Loucy (cell line): ENCODE measurements around the gene NIPSNAP3A.
A peak's percentile ranks its signal among the peaks of the same experiment; 100 is the strongest.

ENCODE experiments used
- H2AFZ ChIP-seq: fragments of 200-600 bp; sonication (generic); 2 replicates; pipeline ENCODE4 v1.6.0; 2016; ENCODE audit warnings: antibody characterized with exemption, mild to moderate bottlenecking, low read length, moderate library complexity
- H3F3A ChIP-seq: fragments of 200-600 bp; 2 replicates; pipeline ENCODE4 v1.6.0; 2016; ENCODE audit warnings: antibody characterized with exemption, low read depth, mild to moderate bottlenecking
- H3K27me3 ChIP-seq: fragments of 200-600 bp; sonication (generic); 2 replicates; pipeline ENCODE4 v1.6.1; 2014; ENCODE audit warnings: low read length, mild to moderate bottlenecking; ENCODE audit not compliant: insufficient read depth, poor library complexity, severe bottlenecking
- H3K36me3 ChIP-seq: fragments of 200-600 bp; sonication (generic); 2 replicates; pipeline ENCODE4 v1.6.1; 2016; ENCODE audit warnings: low read length; ENCODE audit not compliant: insufficient read depth
- H3K4me1 ChIP-seq: fragments of 200-600 bp; sonication (generic); 2 replicates; pipeline ENCODE4 v1.5.1; 2014; ENCODE audit warnings: low read length, mild to moderate bottlenecking; ENCODE audit not compliant: insufficient read depth, poor library complexity, severe bottlenecking
- H3K4me2 ChIP-seq: fragments of 200-600 bp; sonication (generic); 2 replicates; pipeline ENCODE4 v1.6.0; 2014; ENCODE audit warnings: antibody characterized with exemption, low read length, low read depth, mild to moderate bottlenecking; ENCODE audit not compliant: poor library complexity, severe bottlenecking
- H3K4me3 ChIP-seq: fragments of 200-600 bp; sonication (generic); 2 replicates; pipeline ENCODE4 v1.5.1; 2014; ENCODE audit warnings: low read length, mild to moderate bottlenecking, mixed read lengths; ENCODE audit not compliant: poor library complexity, severe bottlenecking
- H3K79me2 ChIP-seq: fragments of 200-600 bp; sonication (generic); 2 replicates; pipeline ENCODE4 v1.6.1; 2014; ENCODE audit warnings: low read length; ENCODE audit not compliant: insufficient read depth
- H3K9ac ChIP-seq: fragments of 200-600 bp; sonication (generic); 2 replicates; pipeline ENCODE4 v1.6.0; 2014; ENCODE audit warnings: mild to moderate bottlenecking, low read depth, low read length, moderate library complexity; ENCODE audit not compliant: poor library complexity, severe bottlenecking
- H3K9me2 ChIP-seq: fragments of 200-600 bp; sonication (generic); replicated peaks from 2 replicates; pipeline ENCODE4 v1.6.1; 2016; ENCODE audit warnings: low read depth, low read length, mixed read lengths
- H3K9me3 ChIP-seq: fragments of 200-600 bp; sonication (generic); 2 replicates; pipeline ENCODE4 v1.6.1; 2014; ENCODE audit warnings: mild to moderate bottlenecking, antibody characterized with exemption, low read length, low read depth; ENCODE audit not compliant: insufficient read depth
- H4K20me1 ChIP-seq: fragments of 200-600 bp; sonication (generic); 2 replicates; pipeline ENCODE4 v1.6.0; 2014; ENCODE audit warnings: antibody characterized with exemption, low read length, mild to moderate bottlenecking; ENCODE audit not compliant: insufficient read depth, poor library complexity, severe bottlenecking
- EZH2phosphoT487 ChIP-seq: fragments of 200-600 bp; IDR thresholded peaks from 2 replicates; pipeline ENCODE4 v1.6.1; 2018; ENCODE audit warnings: antibody characterized with exemption, mild to moderate bottlenecking, moderate library complexity, borderline replicate concordance
- TF ChIP-seq, protein P1 (sequence below): fragments of 200-600 bp; sonication (generic); conservative IDR thresholded peaks from 2 replicates; pipeline ENCODE4 v1.5.1; 2014; ENCODE audit warnings: mild to moderate bottlenecking, antibody characterized with exemption, low read length

Gene NIPSNAP3A

DNA sequence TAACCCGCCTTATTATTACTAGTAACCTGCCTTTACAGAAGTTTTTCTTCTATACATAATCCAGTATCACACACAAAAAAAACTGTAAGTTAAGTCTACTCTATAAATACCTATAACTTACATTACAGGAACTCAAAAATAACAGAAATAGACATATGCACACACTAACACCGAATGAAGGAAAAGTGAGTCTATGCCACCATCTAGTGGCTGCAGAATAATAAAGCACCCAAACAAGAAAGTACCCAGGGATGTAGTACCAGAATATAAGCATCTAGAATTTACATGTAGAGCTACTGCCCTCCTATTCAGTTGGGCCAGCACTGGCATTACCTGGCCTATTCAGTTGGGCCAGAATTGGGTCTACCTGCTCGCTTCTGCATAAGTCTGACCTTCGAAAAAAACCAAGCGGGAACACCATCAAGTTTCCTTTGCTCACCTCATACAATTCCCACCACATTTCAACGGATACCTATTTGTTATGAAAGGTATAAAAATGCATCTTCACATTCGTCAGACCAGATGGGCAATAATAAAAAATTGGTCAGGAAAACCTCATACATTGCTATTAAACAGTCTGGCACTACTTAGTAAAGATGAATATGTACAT, 4.0 kb upstream of the NIPSNAP3A start:
- H3K4me2 ChIP-seq: no peak overlapping the region
- no peak overlapping the region for H3K9ac ChIP-seq
- H3K4me3 ChIP-seq: no peak overlapping the region
- no peak for TF ChIP-seq EZH2phosphoT487
- TF ChIP-seq, protein P1, sequence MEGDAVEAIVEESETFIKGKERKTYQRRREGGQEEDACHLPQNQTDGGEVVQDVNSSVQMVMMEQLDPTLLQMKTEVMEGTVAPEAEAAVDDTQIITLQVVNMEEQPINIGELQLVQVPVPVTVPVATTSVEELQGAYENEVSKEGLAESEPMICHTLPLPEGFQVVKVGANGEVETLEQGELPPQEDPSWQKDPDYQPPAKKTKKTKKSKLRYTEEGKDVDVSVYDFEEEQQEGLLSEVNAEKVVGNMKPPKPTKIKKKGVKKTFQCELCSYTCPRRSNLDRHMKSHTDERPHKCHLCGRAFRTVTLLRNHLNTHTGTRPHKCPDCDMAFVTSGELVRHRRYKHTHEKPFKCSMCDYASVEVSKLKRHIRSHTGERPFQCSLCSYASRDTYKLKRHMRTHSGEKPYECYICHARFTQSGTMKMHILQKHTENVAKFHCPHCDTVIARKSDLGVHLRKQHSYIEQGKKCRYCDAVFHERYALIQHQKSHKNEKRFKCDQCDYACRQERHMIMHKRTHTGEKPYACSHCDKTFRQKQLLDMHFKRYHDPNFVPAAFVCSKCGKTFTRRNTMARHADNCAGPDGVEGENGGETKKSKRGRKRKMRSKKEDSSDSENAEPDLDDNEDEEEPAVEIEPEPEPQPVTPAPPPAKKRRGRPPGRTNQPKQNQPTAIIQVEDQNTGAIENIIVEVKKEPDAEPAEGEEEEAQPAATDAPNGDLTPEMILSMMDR: peak; percentile 86
- H3K36me3 ChIP-seq: no peaks in the 10 kb centered on the region
- no peak overlapping the region for H2AFZ ChIP-seq
- peaks cover 3% of the 10 kb centered on the region for H3K79me2 ChIP-seq
- no peaks in the 10 kb centered on the region for H4K20me1 ChIP-seq
- H3K9me2 ChIP-seq: no peaks in the 10 kb centered on the region
- peaks cover 3% of the 10 kb centered on the region; the same call in 1 of the 2 replicates for H3F3A ChIP-seq
- H3K4me1 ChIP-seq: peaks cover 14% of the 10 kb centered on the region
- H3K9me3 ChIP-seq: no peaks in the 10 kb centered on the region
- H3K27me3 ChIP-seq: no peaks in the 10 kb centered on the region

DNA sequence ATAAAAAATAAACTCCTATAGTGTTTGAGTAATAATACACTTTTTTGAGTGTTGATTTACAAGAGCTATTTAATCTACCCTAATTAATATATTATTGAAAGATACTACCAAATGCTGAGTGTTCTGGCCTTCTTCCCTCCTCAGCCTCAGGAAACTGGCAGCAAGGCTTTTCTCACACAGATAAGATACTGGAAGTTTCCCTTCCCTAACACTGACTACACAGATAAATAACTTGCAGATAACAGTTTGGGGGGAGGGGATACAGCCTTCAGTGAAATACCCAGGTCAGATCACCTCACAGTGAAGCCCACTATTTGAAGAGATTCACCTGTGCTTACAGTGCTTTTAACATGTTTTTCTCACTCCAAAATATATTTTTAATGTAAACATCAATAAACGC, 1.6 kb upstream of the NIPSNAP3A start:
- Histone ChIP-seq H3K36me3 (no peaks in the 10 kb centered on the region), H3K9me2 (no peaks in the 10 kb centered on the region), H2AFZ (no peak overlapping the region), H3K9me3 (no peaks in the 10 kb centered on the region), H3F3A (peaks cover 3% of the 10 kb centered on the region; the same call in 1 of the 2 replicates), H3K79me2 (peaks cover 21% of the 10 kb centered on the region), H3K4me3 (peak overlapping the region; percentile 84), H3K27me3 (no peaks in the 10 kb centered on the region), H3K9ac (peak overlapping the region; percentile 86), H3K4me2 (peak overlapping the region; percentile 93), H3K4me1 (peaks cover 36% of the 10 kb centered on the region), H4K20me1 (no peaks in the 10 kb centered on the region)
- TF ChIP-seq EZH2phosphoT487: no peak
- TF ChIP-seq, protein P1: no peak

DNA sequence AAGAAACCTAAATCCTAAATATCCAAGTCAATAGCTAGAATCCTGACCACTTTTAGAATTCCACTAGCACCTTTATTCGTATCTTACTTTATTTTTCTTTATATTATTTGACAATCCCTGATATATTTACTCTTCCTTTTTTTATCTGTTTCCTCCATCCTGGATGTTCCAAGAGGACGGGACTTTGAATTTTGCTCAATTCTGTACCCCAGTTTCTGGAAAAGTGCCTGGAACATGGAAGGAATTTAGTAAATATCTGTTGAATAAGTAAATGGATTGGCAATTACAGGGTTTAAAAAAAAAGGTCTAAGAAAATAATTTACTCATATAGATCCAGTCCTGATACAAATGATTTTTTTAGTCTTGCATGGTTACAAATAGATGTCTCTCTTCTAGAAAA, 1.2 kb upstream of the NIPSNAP3A start:
- no peak for TF ChIP-seq EZH2phosphoT487
- TF ChIP-seq, protein P1: no peak
- H3K4me2 ChIP-seq: peak overlapping the region; percentile 93
- H4K20me1 ChIP-seq: no peaks in the 10 kb centered on the region
- H3K27me3 ChIP-seq: no peaks in the 10 kb centered on the region
- no peaks in the 10 kb centered on the region for H3K9me2 ChIP-seq
- H3K9ac ChIP-seq: peak overlapping the region; percentile 86
- H3F3A ChIP-seq: peaks cover 3% of the 10 kb centered on the region; the same call in 1 of the 2 replicates
- H3K9me3 ChIP-seq: no peaks in the 10 kb centered on the region
- H3K4me3 ChIP-seq: peak overlapping the region; percentile 84
- no peaks in the 10 kb centered on the region for H3K36me3 ChIP-seq
- no peak overlapping the region for H2AFZ ChIP-seq
- H3K79me2 ChIP-seq: peaks cover 21% of the 10 kb centered on the region
- peaks cover 36% of the 10 kb centered on the region for H3K4me1 ChIP-seq
